Liver (tissue), 9 donors: ENCODE measurements around the gene SIK2. TPM values are rescaled to one million over a fixed set of nuclear protein-coding genes. Genes with fewer than 3 reads are reported as not detected.

Source experiments
- DNase-seq: peaks from one replicate; pipeline ENCODE4 v3.0.0-alpha.2; 2017; ENCODE audit warnings: low spot score
- H3K27ac ChIP-seq, 2 donors: one replicate each; pipeline ENCODE4 v1.7.0; 2013; ENCODE audit warnings: inconsistent platforms in 2 of 2, low read length in 2 of 2, control low read depth in 1 of 2, low read depth in 1 of 2, mild to moderate bottlenecking in 1 of 2
- H3K27me3 ChIP-seq, 4 donors: one replicate each; pipeline versions ENCODE4 v1.6.1 to v1.7.0; 2013; ENCODE audit warnings: low read length in 3 of 4, inconsistent platforms in 1 of 4, mild to moderate bottlenecking in 1 of 4, moderate library complexity in 1 of 4; ENCODE audit not compliant: control insufficient read depth in 4 of 4, insufficient read depth in 4 of 4
- H3K36me3 ChIP-seq, 4 donors: one replicate each; pipeline versions ENCODE4 v1.6.1 to v1.7.0; 2013; ENCODE audit warnings: low read length in 3 of 4, mild to moderate bottlenecking in 3 of 4, low read depth in 1 of 4, moderate library complexity in 1 of 4; ENCODE audit not compliant: control insufficient read depth in 4 of 4, insufficient read depth in 3 of 4
- H3K4me1 ChIP-seq, 4 donors: one replicate each; pipeline versions ENCODE4 v1.6.1 to v1.7.0; 2013; ENCODE audit warnings: low read length in 3 of 4, mild to moderate bottlenecking in 3 of 4, moderate library complexity in 1 of 4; ENCODE audit not compliant: control insufficient read depth in 4 of 4, insufficient read depth in 4 of 4
- H3K4me3 ChIP-seq, 3 donors: one replicate each; pipeline versions ENCODE4 v1.6.1 to v1.7.0; 2013; ENCODE audit warnings: low read length in 3 of 3, control low read depth in 1 of 3, low read depth in 1 of 3, mild to moderate bottlenecking in 1 of 3
- H3K9ac ChIP-seq, 2 donors: one replicate each; pipeline ENCODE4 v1.7.0; 2013; ENCODE audit warnings: low read length in 2 of 2, mild to moderate bottlenecking in 2 of 2, moderate library complexity in 2 of 2, control low read depth in 1 of 2, low read depth in 1 of 2
- H3K9me3 ChIP-seq, 4 donors: one replicate each; pipeline versions ENCODE4 v1.6.1 to v1.7.0; 2013; ENCODE audit warnings: low read length in 3 of 4; ENCODE audit not compliant: control insufficient read depth in 4 of 4
- ATF3 ChIP-seq: IDR thresholded peaks from 2 replicates; pipeline ENCODE4 v1.6.1; 2016; ENCODE audit warnings: antibody characterized with exemption
- CTCF ChIP-seq: fragments of 150-350 bp; IDR thresholded peaks from 2 replicates; pipeline ENCODE4 v1.5.1; 2017; ENCODE audit warnings: improper control_type of control experiment, low read depth, low read length; ENCODE audit not compliant: missing input control
- EGR1 ChIP-seq, 2 donors: IDR thresholded peaks; 2 replicates each; pipeline ENCODE4 v1.6.1; 2016 to 2018; ENCODE audit warnings: antibody characterized with exemption in 2 of 2, low read depth in 2 of 2
- FOXA2 ChIP-seq: IDR thresholded peaks from 2 replicates; pipeline ENCODE4 v1.6.1; 2016; ENCODE audit warnings: antibody characterized with exemption
- GABPA ChIP-seq, 2 donors: IDR thresholded peaks in 1 of 2; conservative IDR thresholded peaks in 1 of 2; 2 replicates each; pipeline ENCODE4 v1.6.1; 2016; ENCODE audit warnings: antibody characterized with exemption in 2 of 2, mild to moderate bottlenecking in 1 of 2, moderate library complexity in 1 of 2
- HNF4A ChIP-seq, 2 donors: conservative IDR thresholded peaks; 2 replicates each; pipeline ENCODE4 v1.6.1; 2016; ENCODE audit warnings: antibody characterized with exemption in 2 of 2, mild to moderate bottlenecking in 2 of 2
- HNF4G ChIP-seq: IDR thresholded peaks from 2 replicates; pipeline ENCODE4 v1.6.1; 2016; ENCODE audit warnings: antibody characterized with exemption
- MAX ChIP-seq: IDR thresholded peaks from 2 replicates; pipeline ENCODE4 v1.6.1; 2016; ENCODE audit warnings: antibody characterized with exemption
- REST ChIP-seq: IDR thresholded peaks from 2 replicates; pipeline ENCODE4 v1.6.1; 2016; ENCODE audit warnings: antibody characterized with exemption, mild to moderate bottlenecking
- RXRA ChIP-seq, 2 donors: IDR thresholded peaks; 2 replicates each; pipeline ENCODE4 v1.6.1; 2017 to 2018; ENCODE audit warnings: antibody characterized with exemption in 2 of 2, mild to moderate bottlenecking in 1 of 2
- SP1 ChIP-seq: IDR thresholded peaks from 2 replicates; pipeline ENCODE4 v1.6.1; 2018; ENCODE audit warnings: antibody characterized with exemption, mild to moderate bottlenecking
- ZBTB33 ChIP-seq: IDR thresholded peaks from 2 replicates; pipeline ENCODE4 v1.6.1; 2016; ENCODE audit warnings: antibody characterized with exemption
- WGBS: extraction: QIAGEN DNeasy Blood & Tissue Kit; methylation state at CpG from one replicate; pipeline ENCODE4 v1.1.7; 2013; 5-methylcytosine and 5-hydroxymethylcytosine counted together
- polyA plus RNA-seq, 2 donors: library from polyadenylated mRNA; stranded (reverse) in 1 of 2; unstranded in 1 of 2; fragments of 200-250 nt in 1 of 2; fragments of >200 nt in 1 of 2; fragmentation: Nextera tagmentation in 1 of 2; extraction: Ambion mirVana in 1 of 2; gene quantifications; one replicate each; pipeline versions ENCODE4 v1.2.1 to v1.2.3, GENCODE V29; 2013 to 2015
- total RNA-seq, 2 donors: library from RNA; depleted of rRNA; stranded (reverse); fragments of >200 nt; gene quantifications; one replicate each; pipeline ENCODE4 v1.2.3, GENCODE V29; 2014
- donor health status: healthy.
- donor health status: healthy.
- donor health status: healthy.
- donor health status: healthy.
- donor health status: healthy.

The SIK2 gene
- total and polyA plus RNA-seq, 4 donors: 6.5 to 15.0 (median 9.3) TPM

- peaks cover 12 to 70% (median 44%) of the 10 kb centered on the region in 4 donors for H3K4me1 ChIP-seq
- 39% methylated on average over 14 of the region's 14 CpGs for WGBS
Observed at GRCh38 chr11:111737444-111738210, 135.4 kb downstream of the SIK2 start.

GRCh38 chr11:111739299-111739698 is 137.1 kb downstream of the SIK2 start:
- peaks cover 2 to 37% (median 30%) of the 10 kb centered on the region in 4 donors for H3K36me3 ChIP-seq
- no peak for DNase-seq
- peaks cover 12 to 53% (median 36%) of the 10 kb centered on the region in 4 donors for H3K4me1 ChIP-seq
- no peaks in the 10 kb centered on the region for H3K27me3 ChIP-seq
- TF ChIP-seq FOXA2 (no peak), REST (no peak), CTCF (no peak), ATF3 (no peak), MAX (no peak), RXRA (IDR thresholded peaks at IDR 0.05) (no peak), GABPA (IDR thresholded peaks at IDR 0.05 in 1 of 2, conservative IDR thresholded peaks at IDR 0.05 in 1 of 2) (no peak), HNF4G (no peak)
- H3K27ac ChIP-seq: peak overlapping the region; percentile 97 to 98
- peak overlapping the region in 1 of 2 donors; percentile 79 for H3K9ac ChIP-seq
- H3K4me3 ChIP-seq: no peak overlapping the region
- 97% methylated on average over 2 of the region's 2 CpGs for WGBS
- no peaks in the 10 kb centered on the region for H3K9me3 ChIP-seq

More at GRCh38 chr11:111737444-111738210, 135.4 kb downstream of the SIK2 start:
- Histone ChIP-seq H3K27ac (peak overlapping the region; percentile 97 to 98), H3K27me3 (no peaks in the 10 kb centered on the region), H3K9me3 (no peaks in the 10 kb centered on the region), H3K9ac (peak overlapping the region; percentile 47 to 77), H3K4me3 (peak overlapping the region in 1 of 3 donors; percentile 4), H3K36me3 (peaks cover 0 to 22% (median 17%) of the 10 kb centered on the region in 4 donors)
- no peak for TF ChIP-seq ZBTB33
- TF ChIP-seq SP1: no peak
- TF ChIP-seq HNF4G: no peak
- no peak for TF ChIP-seq HNF4A (conservative IDR thresholded peaks at IDR 0.05)
- no peak for TF ChIP-seq EGR1 (IDR thresholded peaks at IDR 0.05; ENCODE audit: low read depth in 2 of 2)
- peak; percentile 4 for TF ChIP-seq CTCF
- DNase-seq: no peak
